T-helper 1 cell treated with Interleukin-12 subunit alpha and Interleukin-12 subunit beta and Interleukin-4 antibody, amounts not matched to agents 30 μg/mL and 1 μg/mL, for 36 hours (primary cell): ENCODE data around the gene VAC14.
A peak's percentile ranks its signal among the peaks of the same experiment; 100 is the strongest.
"Not testable (repeated sequence)": the region's sequence is repeated elsewhere in the genome, so short reads cannot be mapped to it uniquely, and the experiment has no call there.

Source experiments
- H3K27ac Mint-ChIP-seq: one replicate; pipeline ENCODE4 v1.8.0; 2021; ENCODE audit warnings: mild to moderate bottlenecking, mixed read lengths
- H3K27me3 Mint-ChIP-seq: one replicate; pipeline ENCODE4 v1.8.0; 2021; ENCODE audit warnings: low read depth, mixed read lengths
- H3K36me3 Mint-ChIP-seq: one replicate; pipeline ENCODE4 v1.8.0; 2021; ENCODE audit warnings: low read depth, mixed read lengths
- H3K4me1 Mint-ChIP-seq: one replicate; pipeline ENCODE4 v1.8.0; 2021; ENCODE audit warnings: low read depth, mixed read lengths
- H3K4me3 Mint-ChIP-seq: one replicate; pipeline ENCODE4 v1.8.0; 2021; ENCODE audit warnings: mild to moderate bottlenecking, moderate library complexity, mixed read lengths
- H3K9me3 Mint-ChIP-seq: one replicate; pipeline ENCODE4 v1.8.0; 2021; ENCODE audit warnings: mixed read lengths

The VAC14 gene

DNA sequence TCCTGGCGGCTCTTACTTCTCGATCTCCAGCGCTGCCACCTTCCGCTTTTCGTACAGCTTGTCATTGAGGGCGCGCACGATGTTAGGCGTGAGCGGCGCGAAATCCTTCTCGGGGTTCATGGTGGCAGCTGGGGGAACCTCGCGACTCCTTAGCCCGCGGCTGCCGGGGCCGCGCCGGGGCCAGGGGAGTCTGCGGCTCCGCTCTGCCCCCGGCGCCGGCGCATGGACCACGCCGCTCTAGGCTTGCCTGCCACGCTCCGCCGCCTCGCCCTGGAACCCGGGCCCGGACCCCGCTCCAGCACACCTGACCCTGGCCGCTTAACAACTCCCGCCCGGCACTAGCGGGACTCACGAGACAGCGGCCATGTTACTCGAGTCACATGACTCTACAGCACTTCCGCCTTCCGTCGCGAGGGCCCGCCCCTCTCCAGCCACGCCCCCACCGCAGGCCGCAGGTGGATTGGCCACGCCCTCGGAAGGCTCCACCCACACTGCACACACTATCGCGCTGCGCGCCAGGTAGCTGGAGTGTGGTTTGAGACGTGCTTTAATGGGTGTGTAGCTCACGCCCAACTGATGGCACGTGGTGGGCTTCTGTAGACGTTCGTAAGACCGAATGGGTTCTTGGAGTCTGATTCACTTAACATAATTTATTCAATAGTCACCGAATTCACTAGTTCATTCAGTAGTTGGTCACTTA, at the start of gene VAC14:
VAC14 (minus strand) TSS at position 378 of the 700 bp plus-strand sequence; CDS start at position 120, 258 bp downstream.
- Mint-ChIP-seq H3K4me3 (peak within 1 kb of the TSS; percentile 94), H3K27ac (peak within 1 kb of the TSS; percentile 91), H3K36me3 (peaks cover 5% of the 10 kb centered on the region), H3K4me1 (peaks cover 23% of the 10 kb centered on the region), H3K9me3 (peaks cover 8% of the 10 kb centered on the region), H3K27me3 (no peaks in the 10 kb centered on the region)

DNA sequence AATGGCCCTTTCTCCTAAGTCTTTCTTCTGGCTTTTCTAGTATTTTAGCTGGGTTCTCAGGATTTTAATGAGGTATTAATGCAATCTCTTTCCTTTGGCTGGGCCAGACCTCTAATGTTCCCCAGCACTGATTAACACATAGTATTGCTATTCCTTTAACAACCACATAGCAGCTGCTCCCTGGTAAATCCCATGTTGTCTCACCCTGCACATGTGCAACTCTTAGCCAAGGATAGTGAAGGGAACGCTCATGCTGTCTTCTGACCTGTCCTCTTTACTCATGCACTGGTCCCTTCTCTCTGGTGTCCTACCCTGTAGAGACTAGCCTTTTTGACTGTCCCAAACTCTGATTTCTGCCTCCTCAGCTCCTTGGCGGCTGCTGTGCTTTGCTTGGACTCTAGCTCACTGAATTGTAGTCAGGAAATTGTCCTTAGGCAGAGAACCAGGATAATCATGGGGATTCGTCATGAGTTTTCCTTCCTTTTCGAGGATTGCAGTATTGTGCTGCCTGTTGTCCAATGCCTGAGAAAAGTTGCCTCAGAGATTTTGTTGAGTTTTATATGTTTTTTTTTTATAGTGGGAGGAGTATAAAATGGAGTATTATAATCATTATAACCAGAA, 22.6 kb upstream of the VAC14 start:
- H3K27ac Mint-ChIP-seq, H3K4me1 Mint-ChIP-seq, H3K27me3 Mint-ChIP-seq, H3K9me3 Mint-ChIP-seq, H3K4me3 Mint-ChIP-seq, H3K36me3 Mint-ChIP-seq: not testable (repeated sequence)

DNA sequence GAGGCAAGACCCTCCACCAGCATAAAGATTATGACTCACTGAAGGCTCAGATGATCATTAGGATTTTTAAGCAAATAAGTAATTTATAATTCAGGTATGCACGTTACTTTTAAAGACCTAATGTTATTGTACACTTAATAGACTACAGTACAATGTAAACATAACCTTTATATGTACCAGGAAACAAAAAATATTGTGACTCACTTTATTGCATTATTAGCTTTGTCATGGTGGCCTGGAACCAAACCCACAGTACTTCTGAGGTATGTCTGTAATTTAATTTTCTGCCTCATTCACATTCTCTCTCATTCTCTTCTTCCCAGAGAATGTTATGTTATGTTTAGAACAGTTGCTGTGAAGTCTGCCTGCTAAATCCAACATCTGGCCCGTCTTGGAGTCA, 21.8 kb upstream of the VAC14 start:
- not testable (repeated sequence) for H3K27me3 Mint-ChIP-seq

DNA sequence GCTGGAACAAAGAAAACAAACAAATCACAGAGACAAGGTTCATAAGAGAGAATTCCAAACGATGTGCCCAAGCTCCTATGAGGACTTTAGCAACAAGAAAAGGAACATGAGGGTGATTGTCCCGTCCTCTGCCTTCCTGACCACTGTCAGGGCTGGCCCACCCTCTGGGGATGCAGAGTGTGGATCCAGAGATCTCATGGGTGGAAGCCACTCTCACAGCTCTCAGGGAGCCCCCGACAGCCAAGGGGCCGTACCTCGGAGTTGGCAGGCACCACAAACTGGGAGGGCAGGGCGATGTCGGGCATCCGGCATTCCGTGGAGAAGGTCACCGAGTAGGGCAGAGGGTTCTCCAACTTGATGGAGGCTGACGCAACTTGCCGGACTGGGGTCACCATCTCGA, 17.1 kb upstream of the VAC14 start:
- not testable (repeated sequence) for H3K27ac Mint-ChIP-seq, H3K4me3 Mint-ChIP-seq, H3K36me3 Mint-ChIP-seq, H3K4me1 Mint-ChIP-seq, H3K27me3 Mint-ChIP-seq, H3K9me3 Mint-ChIP-seq

More for the DNA sequence above, 21.8 kb upstream of the VAC14 start:
- not testable (repeated sequence) for H3K36me3 Mint-ChIP-seq, H3K4me3 Mint-ChIP-seq, H3K27ac Mint-ChIP-seq, H3K4me1 Mint-ChIP-seq, H3K9me3 Mint-ChIP-seq

DNA sequence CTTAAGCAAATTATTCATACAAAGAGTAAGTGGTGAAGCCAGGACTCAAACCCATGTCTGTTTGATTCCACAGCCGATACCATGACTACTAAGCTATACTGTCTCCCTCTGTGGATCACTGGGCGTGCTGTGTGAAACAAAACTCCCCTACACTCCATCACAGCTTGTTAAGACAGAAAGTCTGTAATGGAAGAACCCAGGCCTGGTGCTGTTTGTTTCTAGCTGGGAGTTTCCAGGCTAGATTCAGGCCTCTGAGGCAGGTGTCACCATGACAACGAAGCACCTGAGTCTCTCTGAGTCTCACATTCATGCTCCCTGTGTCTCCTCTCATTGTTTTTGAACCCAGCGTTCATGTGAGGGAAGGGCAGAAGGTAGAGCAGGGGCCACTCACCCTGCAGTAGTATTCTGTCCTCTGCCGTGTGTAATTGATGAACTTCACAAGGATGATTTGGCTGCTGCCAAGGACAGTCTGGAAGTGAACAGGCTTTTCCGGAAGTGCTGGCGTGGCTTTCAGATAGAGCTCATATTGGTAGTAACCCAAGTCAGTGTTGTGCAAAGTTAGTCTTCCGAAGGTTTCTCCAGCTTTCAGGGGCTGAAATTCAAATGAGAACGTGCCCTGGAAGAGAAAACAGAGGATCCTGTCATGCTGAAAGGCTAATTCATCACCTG, 8.6 kb upstream of the VAC14 start:
- Mint-ChIP-seq H3K9me3 (peaks cover under 1% of the 10 kb centered on the region), H3K27ac (no peak overlapping the region), H3K36me3 (no peaks in the 10 kb centered on the region), H3K4me3 (no peak overlapping the region), H3K4me1 (no peaks in the 10 kb centered on the region), H3K27me3 (no peaks in the 10 kb centered on the region)

DNA sequence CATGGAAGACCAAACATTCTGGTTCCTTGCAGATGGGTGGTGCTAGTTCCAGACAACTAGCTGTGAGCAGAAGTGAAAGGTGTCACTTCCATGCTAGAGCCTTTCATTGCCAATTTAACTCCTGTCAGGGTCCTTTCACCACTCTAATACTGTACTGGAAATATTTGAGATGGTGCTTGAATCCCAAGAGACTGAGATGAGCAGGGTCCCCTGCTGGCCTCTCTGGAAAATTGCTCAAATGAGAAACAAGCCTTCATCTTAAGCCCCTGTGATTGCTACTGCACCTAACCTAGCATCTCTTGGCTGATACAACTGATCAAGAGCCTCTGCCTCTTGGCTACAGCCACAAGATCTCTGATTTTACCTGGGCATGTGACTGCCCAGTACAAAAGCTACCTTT, 7.4 kb upstream of the VAC14 start:
- Mint-ChIP-seq H3K4me3 (no peak overlapping the region), H3K27me3 (no peaks in the 10 kb centered on the region), H3K36me3 (no peaks in the 10 kb centered on the region), H3K9me3 (peaks cover 8% of the 10 kb centered on the region), H3K27ac (no peak overlapping the region), H3K4me1 (no peaks in the 10 kb centered on the region)

DNA sequence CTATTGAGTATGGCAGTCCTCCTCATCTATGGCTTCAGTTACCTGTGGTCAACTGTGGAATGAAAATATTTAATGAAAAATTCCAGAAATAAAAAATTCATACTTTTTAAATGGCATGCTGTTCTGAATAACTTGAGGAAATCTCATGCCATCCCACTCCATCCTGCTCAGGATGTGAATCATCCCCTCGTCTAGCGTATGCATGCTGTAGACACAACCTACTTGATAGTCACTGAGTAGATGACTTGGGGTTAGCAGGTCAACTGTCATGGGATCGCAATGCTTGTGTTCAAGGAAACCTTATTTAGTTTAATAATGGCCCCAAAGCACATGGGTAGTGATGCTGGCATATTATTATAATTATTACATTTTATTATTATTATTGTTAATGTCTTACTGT, 4.8 kb upstream of the VAC14 start:
- Mint-ChIP-seq H3K4me3 (no peak overlapping the region), H3K27me3 (no peaks in the 10 kb centered on the region), H3K27ac (no peak overlapping the region), H3K4me1 (peaks cover 5% of the 10 kb centered on the region), H3K9me3 (peaks cover 8% of the 10 kb centered on the region), H3K36me3 (no peaks in the 10 kb centered on the region)

DNA sequence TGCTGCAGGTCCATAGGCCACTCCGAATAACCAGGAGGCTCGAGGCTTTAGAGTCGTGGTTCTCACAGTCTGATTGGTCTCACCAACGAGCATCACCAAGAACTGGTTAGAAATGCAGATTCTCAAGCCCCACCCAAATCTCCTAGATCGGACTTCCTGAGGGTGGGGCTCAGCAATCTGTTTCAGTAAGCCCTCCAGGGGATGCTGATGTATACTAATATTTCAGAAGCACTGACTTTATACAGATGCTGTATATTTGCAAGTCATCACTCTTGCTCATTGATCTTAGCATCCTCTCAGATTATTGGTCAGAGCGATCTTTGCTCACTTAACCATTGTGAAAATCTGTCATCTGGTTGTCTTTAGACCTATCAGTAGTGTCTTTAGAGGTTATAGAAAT, 4.4 kb upstream of the VAC14 start:
- no peaks in the 10 kb centered on the region for H3K27me3 Mint-ChIP-seq
- H3K4me1 Mint-ChIP-seq: peaks cover 7% of the 10 kb centered on the region
- H3K36me3 Mint-ChIP-seq: no peaks in the 10 kb centered on the region
- peaks cover 8% of the 10 kb centered on the region for H3K9me3 Mint-ChIP-seq
- H3K27ac Mint-ChIP-seq: no peak overlapping the region
- no peak overlapping the region for H3K4me3 Mint-ChIP-seq

DNA sequence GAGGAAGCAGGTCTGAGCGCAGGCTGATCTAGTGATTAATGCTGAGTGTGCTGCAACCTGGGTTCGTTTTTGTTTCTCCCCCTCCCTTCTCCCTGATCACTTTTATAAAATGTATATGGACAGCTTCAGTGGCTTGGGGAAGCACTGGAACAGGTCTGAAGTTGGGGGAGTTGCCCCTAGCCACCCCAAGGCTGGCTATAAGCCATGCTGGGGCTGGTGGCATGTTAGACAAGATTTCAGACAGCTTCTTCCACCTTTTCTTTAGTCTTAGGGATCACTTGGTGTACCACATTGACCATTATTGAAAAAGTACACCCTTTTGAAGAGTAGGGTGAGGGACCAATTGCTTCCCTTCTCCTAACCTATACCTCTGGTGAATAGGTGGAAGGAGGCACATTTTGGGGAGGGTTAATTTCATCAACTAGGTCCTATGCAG, 3.8 kb upstream of the VAC14 start:
- H3K4me3 Mint-ChIP-seq: no peak overlapping the region
- no peaks in the 10 kb centered on the region for H3K36me3 Mint-ChIP-seq
- no peaks in the 10 kb centered on the region for H3K27me3 Mint-ChIP-seq
- peaks cover 8% of the 10 kb centered on the region for H3K9me3 Mint-ChIP-seq
- peak overlapping the region; percentile 26 for H3K27ac Mint-ChIP-seq
- peaks cover 13% of the 10 kb centered on the region for H3K4me1 Mint-ChIP-seq

DNA sequence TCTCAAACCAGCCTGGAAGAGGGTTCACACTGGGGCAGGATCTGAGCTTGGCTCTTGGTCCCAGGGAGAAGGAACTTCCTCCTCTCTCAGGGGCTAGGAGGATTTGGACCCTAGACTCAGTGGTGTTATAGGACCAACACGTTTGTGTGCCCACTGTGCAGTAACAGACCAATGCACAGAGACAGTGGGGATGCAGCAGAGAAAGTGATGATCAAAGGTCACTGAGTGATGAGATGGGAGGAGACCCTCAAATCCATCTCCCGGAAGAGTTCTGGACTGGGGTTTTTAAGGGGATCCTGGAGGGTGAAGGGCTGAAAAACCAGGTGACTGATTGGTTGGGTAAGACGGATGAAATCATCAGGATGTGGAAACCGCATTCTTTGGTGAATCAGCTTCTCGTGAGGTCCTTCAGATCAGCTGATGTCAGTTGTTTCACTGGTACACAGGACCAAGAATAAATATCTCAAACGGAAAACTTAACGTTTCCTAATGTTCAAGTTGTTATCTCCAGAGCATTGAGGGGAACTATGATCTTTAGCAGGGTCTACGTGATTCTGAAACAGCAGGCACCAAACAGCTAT, 3.3 kb upstream of the VAC14 start:
- no peak overlapping the region for H3K4me3 Mint-ChIP-seq

DNA sequence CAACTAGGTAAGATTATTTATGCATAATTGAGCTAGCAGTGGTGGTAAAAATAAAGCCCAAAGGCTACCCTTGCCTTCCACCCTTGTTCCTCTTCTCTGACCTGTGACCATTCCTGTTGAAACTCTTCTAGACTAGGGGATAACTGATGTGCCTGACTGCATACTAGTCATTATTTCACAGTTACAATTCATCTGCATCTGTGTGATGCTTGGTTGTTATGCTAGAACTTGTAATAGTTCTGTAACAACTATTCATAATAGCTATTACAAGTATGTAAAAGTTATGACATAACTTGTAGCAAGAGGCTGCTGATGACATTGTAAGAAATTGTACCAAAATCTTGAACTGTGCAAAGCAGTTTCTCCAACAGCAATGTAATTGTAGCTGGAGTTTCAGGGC, 2.4 kb upstream of the VAC14 start:
- no peaks in the 10 kb centered on the region for H3K36me3 Mint-ChIP-seq
- peaks cover 22% of the 10 kb centered on the region for H3K4me1 Mint-ChIP-seq
- no peak overlapping the region for H3K27ac Mint-ChIP-seq
- H3K4me3 Mint-ChIP-seq: no peak overlapping the region
- H3K27me3 Mint-ChIP-seq: no peaks in the 10 kb centered on the region
- peaks cover 8% of the 10 kb centered on the region for H3K9me3 Mint-ChIP-seq

More for the DNA sequence above, 3.3 kb upstream of the VAC14 start:
- H3K36me3 Mint-ChIP-seq: no peaks in the 10 kb centered on the region
- peak overlapping the region; percentile 26 for H3K27ac Mint-ChIP-seq
- H3K4me1 Mint-ChIP-seq: peaks cover 16% of the 10 kb centered on the region
- H3K27me3 Mint-ChIP-seq: no peaks in the 10 kb centered on the region
- H3K9me3 Mint-ChIP-seq: peaks cover 8% of the 10 kb centered on the region

DNA sequence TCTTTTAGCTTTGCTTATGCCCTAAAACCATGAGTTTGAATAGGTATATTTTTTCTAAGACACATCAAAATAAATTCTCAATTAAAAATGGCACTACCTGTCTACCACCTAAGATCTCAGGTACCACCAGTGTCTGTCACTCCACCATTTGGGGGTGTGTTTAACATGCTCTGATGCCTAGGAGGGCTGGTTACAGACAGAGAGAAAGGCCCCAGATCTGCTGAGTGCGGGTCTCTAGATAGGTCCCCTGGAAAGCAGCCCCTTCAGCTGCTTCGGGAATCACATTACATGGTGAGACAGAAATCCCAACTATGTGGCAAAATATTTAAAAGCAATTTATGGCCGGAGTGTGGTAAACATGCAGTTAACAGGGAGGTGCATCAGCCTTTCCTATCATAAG, 653 bp upstream of the VAC14 start:
- no peaks in the 10 kb centered on the region for H3K27me3 Mint-ChIP-seq
- H3K27ac Mint-ChIP-seq: peak overlapping the region; percentile 62
- peak overlapping the region; percentile 94 for H3K4me3 Mint-ChIP-seq
- H3K4me1 Mint-ChIP-seq: peaks cover 22% of the 10 kb centered on the region
- peaks cover 5% of the 10 kb centered on the region for H3K36me3 Mint-ChIP-seq
- peaks cover 8% of the 10 kb centered on the region for H3K9me3 Mint-ChIP-seq

DNA sequence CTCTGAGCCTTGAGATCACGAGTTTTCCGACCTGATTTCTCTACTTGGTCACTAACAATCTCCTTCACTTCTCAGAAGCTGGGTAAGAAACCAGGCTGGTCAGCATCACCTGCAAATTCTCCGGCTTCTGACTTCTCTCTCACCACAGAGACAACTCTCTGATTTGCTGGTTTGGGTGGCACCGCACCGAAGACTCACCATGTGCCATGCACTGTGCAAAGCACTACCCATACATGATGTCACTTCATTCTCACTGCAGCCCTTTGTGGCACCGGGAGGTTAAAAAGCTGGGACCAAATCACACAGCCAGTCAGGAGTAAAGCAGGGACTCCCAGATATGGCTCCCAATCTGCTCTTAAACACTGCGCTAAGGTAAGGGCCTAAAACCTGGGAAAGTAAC, 647 bp downstream of the VAC14 start:
- peaks cover 8% of the 10 kb centered on the region for H3K9me3 Mint-ChIP-seq
- H3K4me3 Mint-ChIP-seq: peak overlapping the region; percentile 94
- H3K27me3 Mint-ChIP-seq: no peaks in the 10 kb centered on the region
- peak overlapping the region; percentile 89 for H3K27ac Mint-ChIP-seq
- peaks cover 5% of the 10 kb centered on the region for H3K36me3 Mint-ChIP-seq
- H3K4me1 Mint-ChIP-seq: peaks cover 25% of the 10 kb centered on the region

DNA sequence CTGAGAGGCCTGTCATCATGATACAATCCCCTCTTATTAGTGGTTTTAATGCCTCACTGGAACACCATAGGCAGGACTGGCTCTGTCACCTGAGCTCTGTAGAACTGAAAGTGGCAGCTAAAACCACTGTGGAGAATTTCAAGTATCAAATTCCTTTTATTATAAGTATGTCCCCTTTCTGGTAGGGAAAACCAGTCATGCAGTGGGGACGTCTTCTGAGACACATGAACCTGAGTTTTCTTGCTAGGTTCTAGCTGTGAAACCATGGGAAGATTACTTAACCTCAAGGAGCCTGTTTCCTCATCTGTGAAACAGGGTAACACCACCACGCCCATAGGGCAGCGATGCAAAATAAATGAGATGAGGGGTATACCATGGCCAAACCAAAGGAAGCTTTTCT, 4.7 kb downstream of the VAC14 start:
- Mint-ChIP-seq H3K27me3 (no peaks in the 10 kb centered on the region), H3K27ac (no peak overlapping the region), H3K36me3 (peaks cover 5% of the 10 kb centered on the region), H3K9me3 (no peaks in the 10 kb centered on the region), H3K4me1 (peaks cover 24% of the 10 kb centered on the region), H3K4me3 (no peak overlapping the region)
